WERI-Rb-1 (cell line): Measurements from ENCODE around the gene SRMS.
A peak's percentile ranks its signal among the peaks of the same experiment; 100 is the strongest.

Experiments used
- DNase-seq: peaks from one replicate; pipeline ENCODE4 v3.0.0-alpha.2; 2020
- H3K27ac ChIP-seq: fragments of 250-450 bp; sonication (Bioruptor Pico); 2 replicates; pipeline ENCODE4 v1.5.1; 2020; ENCODE audit warnings: mild to moderate bottlenecking, moderate library complexity
- H3K27me3 ChIP-seq: fragments of 250-450 bp; sonication (Bioruptor Pico); 2 replicates; pipeline ENCODE4 v1.5.1; 2021; ENCODE audit warnings: mild to moderate bottlenecking, low read depth, moderate library complexity; ENCODE audit not compliant: insufficient read depth, severe bottlenecking
- H3K36me3 ChIP-seq: fragments of 250-450 bp; sonication (Bioruptor Pico); 2 replicates; pipeline ENCODE4 v1.5.1; 2020; ENCODE audit warnings: mild to moderate bottlenecking, moderate library complexity
- H3K4me3 ChIP-seq: 2 replicates; pipeline ENCODE4 v1.5.1; 2011; ENCODE audit warnings: low read depth, mild to moderate bottlenecking, control low read depth, low read length
- H3K9me3 ChIP-seq: fragments of 250-450 bp; sonication (Bioruptor Pico); 2 replicates; pipeline ENCODE4 v1.5.1; 2021; ENCODE audit warnings: mild to moderate bottlenecking, moderate library complexity; ENCODE audit not compliant: severe bottlenecking
- CTCF ChIP-seq: IDR thresholded peaks from 2 replicates; pipeline ENCODE4 v1.5.1; 2011; ENCODE audit warnings: low read depth, mild to moderate bottlenecking, control low read depth, inconsistent platforms, low read length

The SRMS gene

GRCh38 chr20:63500902-63501817 lies 46.4 kb downstream of the SRMS start:
- DNase-seq = no peak
- Histone ChIP-seq H3K36me3 (peaks cover 13% of the 10 kb centered on the region), H3K9me3 (peaks cover 8% of the 10 kb centered on the region), H3K27me3 (no peaks in the 10 kb centered on the region), H3K27ac (peak overlapping the region; percentile 47), H3K4me3 (no peak overlapping the region; the same call in 1 of the 2 replicates)
- no peak for TF ChIP-seq CTCF

- H3K9me3 ChIP-seq = peaks cover 3% of the 10 kb centered on the region
- TF ChIP-seq CTCF = no peak
- peaks cover 19% of the 10 kb centered on the region for H3K36me3 ChIP-seq
- no peak overlapping the region for H3K4me3 ChIP-seq
- H3K27ac ChIP-seq = no peak overlapping the region
- DNase-seq = no peak
- H3K27me3 ChIP-seq = no peaks in the 10 kb centered on the region
Measured at GRCh38 chr20:63500151-63500901, 47.2 kb downstream of the SRMS start.

- H3K27ac ChIP-seq = peak overlapping the region; percentile 87
- DNase-seq = no peak
- no peak for TF ChIP-seq CTCF
- peaks cover 28% of the 10 kb centered on the region for H3K36me3 ChIP-seq
- H3K9me3 ChIP-seq = no peaks in the 10 kb centered on the region
- H3K27me3 ChIP-seq = no peaks in the 10 kb centered on the region
- peak overlapping the region; percentile 64 for H3K4me3 ChIP-seq
Measured at GRCh38 chr20:63499338-63499969, 48.1 kb downstream of the SRMS start.

- peak; percentile 77 for DNase-seq
- Histone ChIP-seq H3K4me3 (peak within 1 kb of the TSS; percentile 88), H3K27ac (peak within 1 kb of the TSS; percentile 87), H3K36me3 (peaks cover 33% of the 10 kb centered on the region), H3K9me3 (no peaks in the 10 kb centered on the region), H3K27me3 (no peaks in the 10 kb centered on the region)
- peak; percentile 40; the same call in 1 of the 2 replicates for TF ChIP-seq CTCF
Measured at GRCh38 chr20:63498960-63499337, 48.6 kb downstream of the SRMS start, which contains the start of gene EEF1A2. TSS of gene EEF1A2 (minus strand) at chr20:63499083. CDS start at chr20:63497763, 1,320 bp downstream.

- H3K27ac ChIP-seq = peak overlapping the region; percentile 87
- H3K36me3 ChIP-seq = peaks cover 40% of the 10 kb centered on the region
- no peaks in the 10 kb centered on the region for H3K27me3 ChIP-seq
- no peaks in the 10 kb centered on the region for H3K9me3 ChIP-seq
- DNase-seq = peak; percentile 73
- peak overlapping the region; percentile 88 for H3K4me3 ChIP-seq
- TF ChIP-seq CTCF = 0 out of 2 replicates have a peak, but pooled peaks have one; percentile 2
Measured at GRCh38 chr20:63497946-63498935, 49.3 kb downstream of the SRMS start.
